A673 (cell line): ENCODE data around the gene MPZL1. TPM values are rescaled to one million over a fixed set of nuclear protein-coding genes. Genes with fewer than 3 reads are reported as not detected.
A peak's percentile ranks its signal among the peaks of the same experiment; 100 is the strongest.

Experiments
- BruUV-seq: library from RNA; stranded (reverse); fragments of 400-500 nt; replicated peaks from 2 replicates; lab custom pipeline; 2021; lab: Mats Ljungman, UMichigan
- CTCF ChIA-PET: fragments of 300-600 bp; sonication (Branson Sonifier 250); formaldehyde crosslinking; loops from one replicate; lab custom pipeline; 2022; ENCODE audit warnings: antibody characterized with exemption; lab: Charles Lee
- POLR2A ChIA-PET: fragments of 300-600 bp; sonication (Branson Sonifier 250); formaldehyde crosslinking; loops from one replicate; lab custom pipeline; 2022; ENCODE audit warnings: antibody characterized with exemption; ENCODE audit not compliant: low non-redundant PET; lab: Charles Lee
- DNase-seq: peaks from one replicate; pipeline ENCODE4 v3.0.0-alpha.2; 2015; ENCODE audit warnings: low spot score
- H3K27ac ChIP-seq: fragments of 200-600 bp; sonication (generic); 2 replicates; pipeline ENCODE4 v1.5.1; 2016; ENCODE audit warnings: mixed run types, low read depth, mild to moderate bottlenecking, mixed read lengths, antibody characterized with exemption, low read length; ENCODE audit not compliant: poor library complexity, severe bottlenecking
- H3K27me3 ChIP-seq: fragments of 200-600 bp; sonication (generic); replicated peaks from 2 replicates; pipeline ENCODE4 v1.6.1; 2017; ENCODE audit warnings: mixed run types, low read depth, mild to moderate bottlenecking, mixed read lengths, antibody characterized with exemption, low read length; ENCODE audit not compliant: insufficient read depth, poor library complexity
- H3K36me3 ChIP-seq: fragments of 200-600 bp; sonication (generic); 2 replicates; pipeline ENCODE4 v1.6.1; 2016; ENCODE audit warnings: mixed run types, mild to moderate bottlenecking, mixed read lengths, antibody characterized with exemption, low read length; ENCODE audit not compliant: insufficient read depth, poor library complexity, severe bottlenecking
- H3K4me1 ChIP-seq: fragments of 200-600 bp; sonication (generic); 2 replicates; pipeline ENCODE4 v1.6.1; 2017; ENCODE audit warnings: mixed run types, mild to moderate bottlenecking, mixed read lengths, antibody characterized with exemption, low read length; ENCODE audit not compliant: insufficient read depth, poor library complexity, severe bottlenecking
- H3K4me3 ChIP-seq: fragments of 200-600 bp; sonication (generic); 2 replicates; pipeline ENCODE4 v1.5.1; 2016; ENCODE audit warnings: low read depth, mixed run types, mild to moderate bottlenecking, mixed read lengths, low read length; ENCODE audit not compliant: poor library complexity, severe bottlenecking
- H3K9me3 ChIP-seq: fragments of 200-600 bp; sonication (generic); 2 replicates; pipeline ENCODE4 v1.6.1; 2016; ENCODE audit warnings: mixed run types, low read depth, mild to moderate bottlenecking, mixed read lengths, antibody characterized with exemption, low read length; ENCODE audit not compliant: poor library complexity, severe bottlenecking
- EZH2 ChIP-seq: fragments of 200-600 bp; sonication (generic); IDR thresholded peaks from 2 replicates; pipeline ENCODE4 v1.6.1; 2017; ENCODE audit warnings: borderline replicate concordance, low read depth, mild to moderate bottlenecking, mixed read lengths, antibody characterized with exemption, low read length; ENCODE audit not compliant: poor library complexity, severe bottlenecking
- intact Hi-C: fragments of 100-400 bp; cut with micrococcal nuclease; formaldehyde crosslinking; loops from one replicate; pipeline ENCODE4 v1.10.0; 2022; ENCODE audit not compliant: unreplicated experiment
- total RNA-seq: library from RNA; stranded (reverse); gene quantifications from 2 replicates; pipeline ENCODE4 v1.2.3, GENCODE V29; 2021
- TF ChIP-seq, protein P1 (sequence below): fragments of 300-800, 200-600 bp; sonication (generic); conservative IDR thresholded peaks from 2 replicates; pipeline ENCODE4 v1.5.1; 2017; ENCODE audit warnings: low read depth, mild to moderate bottlenecking, antibody characterized with exemption, low read length, moderate library complexity, mixed read lengths

Gene MPZL1
- total RNA-seq, 1 experiment from 2014 or later: 87.8 TPM

DNA sequence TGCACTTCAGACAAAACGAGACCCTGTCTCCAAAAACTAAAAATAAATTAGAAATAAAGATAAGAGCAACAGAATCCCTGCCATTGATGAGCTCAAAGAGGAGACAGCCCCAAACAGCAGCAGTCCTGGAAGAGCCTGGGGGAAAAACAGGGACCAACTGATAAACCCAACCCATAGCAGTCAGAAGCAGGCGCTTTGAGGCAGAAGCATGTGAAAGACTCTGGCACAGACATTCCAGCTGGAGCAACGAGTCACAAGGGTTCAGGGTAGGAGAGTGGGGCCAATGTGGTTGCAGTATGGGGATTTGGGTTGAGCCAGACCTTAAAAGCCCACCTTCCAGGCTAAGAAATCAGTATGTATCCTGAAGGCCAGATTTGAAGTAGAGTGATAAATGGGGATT lies 78.5 kb downstream of the MPZL1 start:
- CTCF ChIA-PET: no interaction called here
- Histone ChIP-seq H3K36me3 (no peaks in the 10 kb centered on the region), H3K27ac (no peak overlapping the region), H3K4me3 (no peak overlapping the region), H3K27me3 (no peaks in the 10 kb centered on the region), H3K9me3 (no peaks in the 10 kb centered on the region), H3K4me1 (no peaks in the 10 kb centered on the region)
- TF ChIP-seq EZH2: no peak
- TF ChIP-seq, protein P1, sequence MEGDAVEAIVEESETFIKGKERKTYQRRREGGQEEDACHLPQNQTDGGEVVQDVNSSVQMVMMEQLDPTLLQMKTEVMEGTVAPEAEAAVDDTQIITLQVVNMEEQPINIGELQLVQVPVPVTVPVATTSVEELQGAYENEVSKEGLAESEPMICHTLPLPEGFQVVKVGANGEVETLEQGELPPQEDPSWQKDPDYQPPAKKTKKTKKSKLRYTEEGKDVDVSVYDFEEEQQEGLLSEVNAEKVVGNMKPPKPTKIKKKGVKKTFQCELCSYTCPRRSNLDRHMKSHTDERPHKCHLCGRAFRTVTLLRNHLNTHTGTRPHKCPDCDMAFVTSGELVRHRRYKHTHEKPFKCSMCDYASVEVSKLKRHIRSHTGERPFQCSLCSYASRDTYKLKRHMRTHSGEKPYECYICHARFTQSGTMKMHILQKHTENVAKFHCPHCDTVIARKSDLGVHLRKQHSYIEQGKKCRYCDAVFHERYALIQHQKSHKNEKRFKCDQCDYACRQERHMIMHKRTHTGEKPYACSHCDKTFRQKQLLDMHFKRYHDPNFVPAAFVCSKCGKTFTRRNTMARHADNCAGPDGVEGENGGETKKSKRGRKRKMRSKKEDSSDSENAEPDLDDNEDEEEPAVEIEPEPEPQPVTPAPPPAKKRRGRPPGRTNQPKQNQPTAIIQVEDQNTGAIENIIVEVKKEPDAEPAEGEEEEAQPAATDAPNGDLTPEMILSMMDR: no peak
- intact Hi-C loops: loop anchor here (10.0 kb wide), 1 partner anchor 285 kb away; no protein-coding TSS in a partner anchor
- BruUV-seq: no TSS peak
- DNase-seq: no peak
- POLR2A ChIA-PET: no interaction called here

- Histone ChIP-seq H3K36me3 (no peaks in the 10 kb centered on the region), H3K27me3 (no peaks in the 10 kb centered on the region), H3K9me3 (no peaks in the 10 kb centered on the region), H3K4me3 (no peak overlapping the region), H3K4me1 (no peaks in the 10 kb centered on the region), H3K27ac (no peak overlapping the region)
- no peak for DNase-seq
- no TSS peak for BruUV-seq
- no peak for TF ChIP-seq EZH2
- TF ChIP-seq, protein P1: no peak
- intact Hi-C loops: loop anchor here (2.0 to 10.0 kb wide), 2 partner anchors 87 to 283 kb away; no protein-coding TSS in a partner anchor
- CTCF ChIA-PET: no interaction called here
- POLR2A ChIA-PET: interaction anchor here (0.8 kb wide), 1 partner anchor 10 kb away, joined by 4 read pairs; no protein-coding TSS in a partner anchor
Observed at GRCh38 chr1:167802235-167802634, 80.5 kb downstream of the MPZL1 start.

- no TSS peak for BruUV-seq
Observed at GRCh38 chr1:167803358-167804207, 81.8 kb downstream of the MPZL1 start.

More at GRCh38 chr1:167803358-167804207, 81.8 kb downstream of the MPZL1 start:
- ChIA-PET POLR2A (no interaction called here), CTCF (interaction anchor here (0.6 to 0.7 kb wide), 3 partner anchors 12 to 87 kb away, joined by 4 to 12 read pairs (median 5); partner anchors contain the start of gene MPZL1)
- no peaks in the 10 kb centered on the region for H3K9me3 ChIP-seq
- H3K27me3 ChIP-seq: no peaks in the 10 kb centered on the region
- H3K36me3 ChIP-seq: no peaks in the 10 kb centered on the region
- H3K27ac ChIP-seq: no peak overlapping the region
- no peak for TF ChIP-seq EZH2
- TF ChIP-seq, protein P1: peak; percentile 99
- no peak overlapping the region for H3K4me3 ChIP-seq
- intact Hi-C loops: loop anchor here (2.0 to 10.0 kb wide), 2 partner anchors 89 to 281 kb away; no protein-coding TSS in a partner anchor
- no peaks in the 10 kb centered on the region for H3K4me1 ChIP-seq
- peak; percentile 96 for DNase-seq
